IMR-90 (cell line): ENCODE measurements around the gene ST7.

ENCODE experiments used
- CEBPB ChIP-seq: IDR thresholded peaks from 2 replicates; pipeline ENCODE4 v1.6.1; 2012; ENCODE audit warnings: low read depth, low read length, improper control_type of control experiment
- CTCF ChIP-seq: conservative IDR thresholded peaks from 2 replicates; pipeline ENCODE4 v1.5.1; 2012; ENCODE audit warnings: mild to moderate bottlenecking, low read depth, low read length, improper control_type of control experiment
- FOS ChIP-seq: fragments of 150-350 bp; IDR thresholded peaks from 2 replicates; pipeline ENCODE4 v1.6.1; 2016; ENCODE audit warnings: low read depth, low read length
- MAZ ChIP-seq: IDR thresholded peaks from 2 replicates; pipeline ENCODE4 v1.6.1; 2012; ENCODE audit warnings: low read depth, mild to moderate bottlenecking, low read length, improper control_type of control experiment, moderate library complexity, borderline replicate concordance
- MXI1 ChIP-seq: IDR thresholded peaks from 2 replicates; pipeline ENCODE4 v1.6.1; 2012; ENCODE audit warnings: low read depth, mild to moderate bottlenecking, low read length, moderate library complexity, borderline replicate concordance
- NFE2L2 ChIP-seq: fragments of 150-350 bp; IDR thresholded peaks from 2 replicates; pipeline ENCODE4 v1.6.1; 2016; ENCODE audit warnings: low read depth, mild to moderate bottlenecking, low read length
- POLR2A ChIP-seq: IDR thresholded peaks from 2 replicates; pipeline ENCODE4 v1.6.1; 2012; ENCODE audit warnings: mild to moderate bottlenecking, low read depth, low read length
- RAD21 ChIP-seq: IDR thresholded peaks from 2 replicates; pipeline ENCODE4 v1.6.1; 2012; ENCODE audit warnings: low read length, improper control_type of control experiment
- RCOR1 ChIP-seq: IDR thresholded peaks from 2 replicates; pipeline ENCODE4 v1.6.1; 2012; ENCODE audit warnings: mild to moderate bottlenecking, low read length, improper control_type of control experiment; ENCODE audit not compliant: insufficient replicate concordance
- RFX5 ChIP-seq: IDR thresholded peaks from 2 replicates; pipeline ENCODE4 v1.8.0; 2012; ENCODE audit warnings: low read depth, mild to moderate bottlenecking, low read length, moderate library complexity
- SMC3 ChIP-seq: fragments of 150-350 bp; IDR thresholded peaks from 2 replicates; pipeline ENCODE4 v1.6.1; 2016; ENCODE audit warnings: low read depth, mild to moderate bottlenecking, antibody characterized with exemption, low read length, moderate library complexity
- USF2 ChIP-seq: fragments of 150-350 bp; IDR thresholded peaks from 2 replicates; pipeline ENCODE4 v1.6.1; 2017; ENCODE audit warnings: mild to moderate bottlenecking, antibody characterized with exemption, low read length, low read depth

GRCh38 chr7:117243390-117243789 is 290.1 kb downstream of the ST7 start:
- TF ChIP-seq CTCF, result no peak
- no peak for TF ChIP-seq USF2
- TF ChIP-seq POLR2A, result no peak
- TF ChIP-seq MAZ, result no peak
- no peak for TF ChIP-seq NFE2L2
- no peak for TF ChIP-seq RCOR1
- no peak for TF ChIP-seq CEBPB
- TF ChIP-seq SMC3, result no peak
- no peak for TF ChIP-seq MXI1
- no peak for TF ChIP-seq RAD21
- no peak for TF ChIP-seq RFX5
- TF ChIP-seq FOS, result no peak
